ENCODE data around the gene PRKCE. TPM values are rescaled to one million over a fixed set of nuclear protein-coding genes. Genes with fewer than 3 reads are reported as not detected.

Gene PRKCE
- total RNA-seq, 1 experiment from 2014 or later: 14.0 TPM

DNA sequence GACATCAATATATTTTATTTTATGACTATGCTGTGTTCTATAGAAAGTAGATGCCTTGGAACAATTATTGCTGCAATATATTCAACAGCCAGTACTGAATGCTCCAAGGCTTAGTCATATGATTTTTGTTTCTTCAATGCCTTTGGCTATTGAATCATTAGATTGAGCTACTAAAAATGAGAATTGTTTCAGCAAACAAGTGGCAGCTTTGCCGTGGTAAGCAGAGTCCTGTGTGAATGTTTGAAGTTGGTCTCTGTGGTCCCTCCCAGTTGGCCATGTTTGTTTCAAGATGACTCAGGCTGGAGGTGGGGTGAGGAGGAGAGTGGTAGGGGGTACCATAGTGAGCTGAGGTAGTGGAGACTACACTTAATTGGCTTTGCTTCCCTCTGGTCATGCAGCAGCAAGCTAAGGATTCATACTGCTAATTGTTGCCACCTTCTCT is 447.2 kb downstream of the PRKCE start:
- in situ Hi-C loops (cut with HindIII; ENCODE audit: low pct_unique_long_range_greater_than_20kb, low sequenced_read_pairs) (no loop called here), intact Hi-C loops (cut with micrococcal nuclease; ENCODE audit: unreplicated experiment) (no loop called here)
- H3K27me3 ChIP-seq (ENCODE audit: control insufficient read depth, insufficient read depth, low read length): no peaks in the 10 kb centered on the region
- H3K4me3 ChIP-seq (ENCODE audit: low read depth in 2 of 2, low read length in 2 of 2): no peak overlapping the region
- peaks cover 9% of the 10 kb centered on the region for H3K9me3 ChIP-seq (ENCODE audit: control insufficient read depth, insufficient read depth, low read depth, low read length)
- H3K4me1 ChIP-seq (ENCODE audit: control insufficient read depth, insufficient read depth, low read length): peaks cover 11% of the 10 kb centered on the region
- no peak overlapping the region; the same call in 1 of the 2 replicates for H3K27ac ChIP-seq (ENCODE audit: low read length)
- BruUV-seq (replicated peaks): no TSS peak
- CTCF ChIA-PET: no interaction called here
- TF ChIP-seq TCF7L2 (IDR thresholded peaks at IDR 0.05; ENCODE audit: low read depth, low read length) (no peak), POLR2AphosphoS5 (IDR thresholded peaks at IDR 0.05; ENCODE audit: low read depth, low read length) (no peak)
- ATAC-seq (peak; percentile 78), DNase-seq (ENCODE audit: low read depth, low spot score) (no peak)
- H3K36me3 ChIP-seq (ENCODE audit: control insufficient read depth, insufficient read depth, low read length): no peaks in the 10 kb centered on the region
- POLR2A ChIA-PET: no interaction called here

DNA sequence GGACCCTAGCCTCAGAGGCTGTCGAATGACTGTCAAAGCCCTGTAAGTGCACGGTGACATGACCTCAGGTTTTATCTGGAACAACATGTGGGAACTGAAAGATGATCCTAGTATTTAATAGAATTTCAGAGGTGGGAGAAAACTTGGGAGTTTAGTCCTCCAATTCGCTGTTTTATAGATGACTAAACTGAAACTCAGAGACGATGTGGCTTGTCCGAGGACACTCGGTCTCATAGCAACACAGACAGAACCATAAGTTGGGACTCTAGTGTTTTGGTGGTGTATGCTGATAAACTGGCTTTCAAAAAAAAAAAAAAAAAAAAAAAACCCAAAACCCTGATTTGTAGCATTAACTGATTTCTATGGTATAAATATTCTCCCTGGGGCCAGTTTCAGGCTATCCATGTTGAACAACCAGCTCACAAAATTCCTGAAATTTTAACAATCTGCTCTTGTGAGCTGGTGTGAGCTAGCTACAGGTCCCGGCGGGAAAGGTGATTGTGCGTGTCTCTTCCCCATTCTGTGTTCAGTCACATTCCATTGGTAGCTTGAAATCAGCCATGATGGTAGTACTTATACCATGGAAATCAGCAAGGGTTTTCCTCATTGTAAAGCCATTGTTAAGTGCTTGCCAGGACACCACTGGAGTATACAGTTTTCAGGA is 450.2 kb downstream of the PRKCE start:
- no TSS peak for BruUV-seq (replicated peaks)
- no peak for DNase-seq (ENCODE audit: low read depth, low spot score)
- Histone ChIP-seq H3K36me3 (ENCODE audit: control insufficient read depth, insufficient read depth, low read length) (no peaks in the 10 kb centered on the region), H3K4me1 (ENCODE audit: control insufficient read depth, insufficient read depth, low read length) (peaks cover 11% of the 10 kb centered on the region), H3K9me3 (ENCODE audit: control insufficient read depth, insufficient read depth, low read depth, low read length) (peaks cover 9% of the 10 kb centered on the region; the same call in 1 of the 2 replicates), H3K4me3 (ENCODE audit: low read depth in 2 of 2, low read length in 2 of 2) (no peak overlapping the region), H3K27ac (ENCODE audit: low read length) (no peak overlapping the region), H3K27me3 (ENCODE audit: control insufficient read depth, insufficient read depth, low read length) (no peaks in the 10 kb centered on the region)
- no peak for ATAC-seq
- in situ Hi-C loops (cut with HindIII; ENCODE audit: low pct_unique_long_range_greater_than_20kb, low sequenced_read_pairs) (no loop called here), intact Hi-C loops (cut with micrococcal nuclease; ENCODE audit: unreplicated experiment) (no loop called here)
- CTCF ChIA-PET: no interaction called here
- POLR2A ChIA-PET: no interaction called here
- no peak for TF ChIP-seq TCF7L2 (IDR thresholded peaks at IDR 0.05; ENCODE audit: low read depth, low read length)
- TF ChIP-seq SIN3A (IDR thresholded peaks at IDR 0.05; ENCODE audit: borderline replicate concordance, insufficient read depth, low read depth, low read length): no peak
- no peak for TF ChIP-seq REST (IDR thresholded peaks at IDR 0.05; ENCODE audit: insufficient read depth in 1 of 2, low read depth in 2 of 2, low read length in 1 of 2)
- no peak for TF ChIP-seq POLR2AphosphoS5 (IDR thresholded peaks at IDR 0.05; ENCODE audit: low read depth, low read length)
- TF ChIP-seq, protein P1, sequence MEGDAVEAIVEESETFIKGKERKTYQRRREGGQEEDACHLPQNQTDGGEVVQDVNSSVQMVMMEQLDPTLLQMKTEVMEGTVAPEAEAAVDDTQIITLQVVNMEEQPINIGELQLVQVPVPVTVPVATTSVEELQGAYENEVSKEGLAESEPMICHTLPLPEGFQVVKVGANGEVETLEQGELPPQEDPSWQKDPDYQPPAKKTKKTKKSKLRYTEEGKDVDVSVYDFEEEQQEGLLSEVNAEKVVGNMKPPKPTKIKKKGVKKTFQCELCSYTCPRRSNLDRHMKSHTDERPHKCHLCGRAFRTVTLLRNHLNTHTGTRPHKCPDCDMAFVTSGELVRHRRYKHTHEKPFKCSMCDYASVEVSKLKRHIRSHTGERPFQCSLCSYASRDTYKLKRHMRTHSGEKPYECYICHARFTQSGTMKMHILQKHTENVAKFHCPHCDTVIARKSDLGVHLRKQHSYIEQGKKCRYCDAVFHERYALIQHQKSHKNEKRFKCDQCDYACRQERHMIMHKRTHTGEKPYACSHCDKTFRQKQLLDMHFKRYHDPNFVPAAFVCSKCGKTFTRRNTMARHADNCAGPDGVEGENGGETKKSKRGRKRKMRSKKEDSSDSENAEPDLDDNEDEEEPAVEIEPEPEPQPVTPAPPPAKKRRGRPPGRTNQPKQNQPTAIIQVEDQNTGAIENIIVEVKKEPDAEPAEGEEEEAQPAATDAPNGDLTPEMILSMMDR (IDR thresholded peaks at IDR 0.05): no peak

GRCh38 chr2:46106690-46107089 is 455.2 kb downstream of the PRKCE start:
- peaks cover 9% of the 10 kb centered on the region; the same call in 1 of the 2 replicates for H3K9me3 ChIP-seq (ENCODE audit: control insufficient read depth, insufficient read depth, low read depth, low read length)
- no TSS peak for BruUV-seq (replicated peaks)
- intact Hi-C loops (cut with micrococcal nuclease; ENCODE audit: unreplicated experiment) (no loop called here), in situ Hi-C loops (cut with HindIII; ENCODE audit: low pct_unique_long_range_greater_than_20kb, low sequenced_read_pairs) (no loop called here)
- no peaks in the 10 kb centered on the region for H3K36me3 ChIP-seq (ENCODE audit: control insufficient read depth, insufficient read depth, low read length)
- CTCF ChIA-PET: no interaction called here
- H3K27me3 ChIP-seq (ENCODE audit: control insufficient read depth, insufficient read depth, low read length): no peaks in the 10 kb centered on the region
- H3K27ac ChIP-seq (ENCODE audit: low read length): no peak overlapping the region
- ATAC-seq: no peak
- no peak for DNase-seq (ENCODE audit: low read depth, low spot score)
- TF ChIP-seq REST (IDR thresholded peaks at IDR 0.05; ENCODE audit: insufficient read depth in 1 of 2, low read depth in 2 of 2, low read length in 1 of 2) (no peak), SIN3A (IDR thresholded peaks at IDR 0.05; ENCODE audit: borderline replicate concordance, insufficient read depth, low read depth, low read length) (no peak), TCF7L2 (IDR thresholded peaks at IDR 0.05; ENCODE audit: low read depth, low read length) (no peak), POLR2AphosphoS5 (IDR thresholded peaks at IDR 0.05; ENCODE audit: low read depth, low read length) (no peak)
- TF ChIP-seq, protein P1 (IDR thresholded peaks at IDR 0.05): no peak
- no peaks in the 10 kb centered on the region for H3K4me1 ChIP-seq (ENCODE audit: control insufficient read depth, insufficient read depth, low read length)
- H3K4me3 ChIP-seq (ENCODE audit: low read depth in 2 of 2, low read length in 2 of 2): no peak overlapping the region
- POLR2A ChIA-PET: no interaction called here
